HG02970 (cell line): ENCODE measurements around the gene RNF123.

Experiments used
- ATAC-seq: cut with Tn5 transposase; IDR thresholded peaks from one replicate; pipeline ENCODE4 v1.9.1; 2021; ENCODE audit warnings: mild to moderate bottlenecking, moderate library complexity, moderate number of reproducible peaks; ENCODE audit not compliant: unreplicated experiment, low FRiP score

The RNF123 gene

GRCh38 chr3:49657208-49657915 is 32.0 kb upstream of the RNF123 start:
- ATAC-seq, result no peak

GRCh38 chr3:49658711-49659110 is 30.6 kb upstream of the RNF123 start:
- ATAC-seq, result no peak

DNA sequence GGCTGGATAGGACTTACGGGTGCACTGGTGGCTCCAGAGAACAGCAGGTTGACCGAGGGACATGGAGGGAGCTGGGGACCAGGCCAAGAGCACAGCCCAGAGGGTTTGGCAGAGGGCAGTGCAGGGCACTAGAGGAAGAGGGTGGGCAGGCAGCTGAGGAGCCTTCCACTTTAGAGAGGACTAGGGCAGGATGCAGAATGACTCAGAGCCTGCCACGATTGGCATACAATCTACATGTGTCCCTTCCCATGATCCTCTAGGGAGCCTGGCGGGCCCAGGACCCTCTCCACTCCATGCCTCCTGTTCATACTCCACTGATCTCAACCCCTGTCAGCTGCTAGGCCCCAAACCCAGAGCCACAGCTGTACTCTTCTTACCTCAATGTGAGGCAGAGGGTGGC is 29.6 kb upstream of the RNF123 start:
- ATAC-seq, result no peak

GRCh38 chr3:49661281-49661680 is 28.1 kb upstream of the RNF123 start:
- no peak for ATAC-seq

- ATAC-seq, result no peak
Observed at GRCh38 chr3:49662021-49662420, 27.3 kb upstream of the RNF123 start.

- ATAC-seq, result no peak
Observed at GRCh38 chr3:49662720-49663413, 26.5 kb upstream of the RNF123 start.

DNA sequence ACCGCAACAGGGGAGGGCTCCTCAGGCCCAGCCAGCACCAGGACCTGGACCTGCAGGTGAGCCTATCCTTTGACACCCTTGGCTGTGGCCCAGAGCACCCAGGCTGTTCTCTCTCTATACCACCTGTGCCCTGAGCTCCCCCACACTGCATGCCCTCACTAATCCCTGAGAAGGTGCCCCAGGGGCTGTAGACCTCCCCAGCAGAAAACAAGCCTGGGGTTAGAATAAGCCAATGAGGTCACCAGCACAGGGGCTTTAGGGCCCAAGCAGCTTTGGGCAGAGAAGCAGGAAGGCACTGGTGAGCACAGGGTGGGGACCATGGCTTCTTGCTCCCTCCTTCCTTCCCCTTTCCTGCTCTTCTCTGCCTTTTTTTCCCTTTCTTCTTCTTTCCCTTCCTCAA is 25.5 kb upstream of the RNF123 start:
- no peak for ATAC-seq

- ATAC-seq, result no peak
Observed at GRCh38 chr3:49664300-49664699, 25.1 kb upstream of the RNF123 start.

GRCh38 chr3:49665822-49666519 is 23.4 kb upstream of the RNF123 start:
- ATAC-seq, result no peak

DNA sequence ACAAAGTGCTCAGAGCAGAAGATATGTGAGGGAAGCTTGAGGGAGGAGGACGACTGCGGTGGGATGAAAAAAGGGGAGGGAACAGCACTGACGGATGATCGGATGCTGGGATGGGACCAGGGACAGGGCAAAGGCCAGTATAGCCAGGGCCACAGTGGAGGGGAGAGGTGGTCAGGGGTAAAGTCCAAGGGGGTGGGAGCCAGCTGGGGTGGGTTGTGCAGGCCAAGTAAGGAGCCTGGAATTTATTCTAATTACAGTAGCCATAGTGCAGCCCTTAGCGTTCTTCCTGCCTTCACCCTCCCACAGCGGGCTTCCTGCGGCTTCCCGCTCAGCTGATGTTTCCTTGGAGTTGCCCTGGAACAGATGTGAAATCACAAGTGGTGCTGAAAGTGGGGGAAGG is 22.8 kb upstream of the RNF123 start:
- ATAC-seq, result no peak

- no peak for ATAC-seq
Observed at GRCh38 chr3:49667701-49668413, 21.5 kb upstream of the RNF123 start.

DNA sequence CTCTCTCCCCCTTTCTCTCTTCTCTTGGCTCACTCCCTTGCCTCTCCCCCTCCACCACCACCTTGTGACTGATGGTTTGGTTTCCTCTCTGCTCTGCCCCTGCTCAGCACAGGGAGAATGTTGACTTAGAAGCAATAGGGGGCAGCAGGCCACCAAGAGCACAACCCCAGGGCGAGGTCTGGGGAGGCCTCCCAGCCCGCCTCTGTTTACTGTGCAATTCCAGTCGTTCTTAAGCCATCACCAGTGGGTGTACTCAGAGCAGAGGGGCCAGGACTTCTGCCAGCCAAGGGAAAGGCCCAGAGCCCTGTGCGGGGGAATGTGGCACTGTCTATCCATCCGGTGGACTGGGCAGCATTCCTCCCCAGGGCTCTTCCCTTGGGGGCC is 21.0 kb upstream of the RNF123 start:
- no peak for ATAC-seq

- ATAC-seq, result no peak
Observed at GRCh38 chr3:49668861-49669260, 20.5 kb upstream of the RNF123 start.

DNA sequence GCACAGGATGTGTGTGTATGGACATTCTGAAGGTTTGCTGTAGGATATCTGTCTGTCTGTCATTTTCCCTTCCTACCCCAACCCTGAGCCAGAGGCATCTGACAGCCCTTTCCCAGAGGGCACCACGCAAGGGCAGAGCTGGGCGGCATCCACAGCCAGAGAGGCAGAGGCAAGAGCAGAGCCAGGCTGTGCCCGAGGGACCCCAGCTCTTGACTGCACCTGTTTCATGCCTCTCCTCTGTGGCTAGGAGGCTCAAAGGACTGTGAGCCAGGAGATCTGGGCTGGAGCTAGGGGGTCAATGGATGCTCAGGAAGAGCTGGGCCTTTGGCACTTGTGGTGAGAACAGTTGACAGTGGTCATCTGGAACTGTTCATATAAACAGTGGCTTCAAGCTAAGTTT is 20.0 kb upstream of the RNF123 start:
- ATAC-seq, result no peak

- ATAC-seq, result no peak
Observed at GRCh38 chr3:49670940-49671290, 18.4 kb upstream of the RNF123 start.

DNA sequence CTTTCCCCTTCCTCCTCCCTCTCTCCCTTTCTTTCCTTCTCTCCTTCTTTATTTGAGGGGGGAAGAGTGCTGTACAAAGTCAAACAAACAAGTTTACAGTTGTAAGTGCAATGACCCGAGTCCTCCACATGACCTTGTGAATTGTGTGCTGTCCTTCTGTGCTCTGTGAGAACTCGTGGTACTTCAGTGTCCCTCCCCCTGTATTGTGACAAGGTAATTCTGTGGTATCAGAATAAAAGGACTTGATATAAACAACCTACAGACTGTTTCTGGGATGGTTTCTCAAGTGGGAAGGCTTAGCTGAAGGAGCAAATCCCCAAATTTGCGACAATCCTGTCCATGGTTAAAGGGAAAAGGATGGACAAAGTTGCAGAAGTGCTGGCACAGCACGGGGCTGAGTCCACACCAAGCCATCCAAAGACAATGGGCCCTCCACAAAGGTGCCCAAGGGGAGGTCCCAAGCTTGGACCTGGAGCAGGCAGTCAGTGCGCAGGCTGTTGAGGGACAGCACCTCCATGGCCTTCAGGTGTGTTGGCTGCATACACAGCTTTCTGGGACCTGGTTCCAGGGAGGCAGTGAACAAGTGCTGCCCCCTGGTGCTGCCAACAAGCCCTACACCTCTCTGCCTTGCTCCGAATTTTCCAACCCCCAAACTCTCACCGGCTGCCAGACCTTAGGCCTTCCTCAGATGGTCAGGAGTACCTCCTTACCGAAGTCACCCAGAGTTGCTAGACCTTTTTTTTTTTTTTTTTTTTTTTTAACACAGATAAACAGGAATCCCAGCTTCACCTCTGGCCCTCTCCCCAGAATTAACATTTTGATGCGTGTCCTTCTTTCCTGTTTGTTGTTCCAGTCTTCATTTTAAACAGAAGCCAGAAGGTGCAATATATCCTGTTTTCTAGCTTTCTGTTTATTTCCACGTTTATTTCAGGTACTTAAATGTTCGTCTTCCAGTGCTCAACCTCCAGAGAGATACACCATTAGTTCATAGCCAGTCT is 17.8 kb upstream of the RNF123 start:
- no peak for ATAC-seq

- ATAC-seq, result peak; percentile 10
Observed at GRCh38 chr3:49673121-49673714, 16.1 kb upstream of the RNF123 start.

DNA sequence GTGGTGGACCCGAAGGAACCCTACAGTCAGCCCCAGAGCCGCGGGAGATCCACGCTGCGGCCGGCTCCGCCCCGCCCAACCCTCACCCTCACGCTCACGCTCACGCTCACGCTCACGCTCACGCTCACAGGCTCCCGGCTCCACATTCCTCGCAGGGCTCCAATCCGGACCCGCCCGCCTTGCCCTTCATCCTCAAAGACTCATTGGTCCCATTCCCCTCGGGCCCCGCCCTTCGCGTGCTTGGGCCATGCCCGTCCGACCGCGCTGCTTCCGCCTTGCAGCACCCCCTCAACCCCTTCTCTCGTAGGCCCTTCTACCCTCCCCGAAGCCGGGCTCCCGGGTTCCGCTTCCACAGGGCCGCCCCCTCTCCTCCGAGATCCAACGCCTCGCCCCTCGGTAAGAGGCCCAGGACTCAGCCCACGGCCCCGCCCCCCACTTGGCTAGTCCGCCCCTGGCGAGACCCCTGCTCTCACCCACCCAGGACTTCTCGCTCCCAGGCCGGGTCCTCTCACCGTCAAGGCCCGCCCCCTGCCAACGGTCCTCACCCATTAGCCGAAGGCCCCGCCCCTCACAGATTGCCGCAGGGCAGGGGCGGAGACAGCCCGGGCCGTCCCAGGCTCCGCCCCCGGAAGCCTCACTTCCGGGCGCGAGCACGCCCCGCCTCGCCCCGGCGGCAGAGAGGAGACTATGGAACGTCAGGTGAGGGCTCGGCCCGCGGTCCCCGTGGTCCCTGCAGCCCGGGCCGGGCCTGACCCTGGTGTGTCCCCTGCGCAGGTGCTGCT is 15.5 kb upstream of the RNF123 start, which contains the start of gene APEH:
TSS of gene APEH (plus strand) at position 637 of the 782 bp plus-strand sequence. CDS start at position 688, 51 bp downstream.
- peak; percentile 73 for ATAC-seq
